ENCODE measurements around the gene RNF121.
A peak's percentile ranks its signal among the peaks of the same experiment; 100 is the strongest.
"Not testable (repeated sequence)": the region's sequence is repeated elsewhere in the genome, so short reads cannot be mapped to it uniquely, and the experiment has no call there.

RNF121 gene

DNA sequence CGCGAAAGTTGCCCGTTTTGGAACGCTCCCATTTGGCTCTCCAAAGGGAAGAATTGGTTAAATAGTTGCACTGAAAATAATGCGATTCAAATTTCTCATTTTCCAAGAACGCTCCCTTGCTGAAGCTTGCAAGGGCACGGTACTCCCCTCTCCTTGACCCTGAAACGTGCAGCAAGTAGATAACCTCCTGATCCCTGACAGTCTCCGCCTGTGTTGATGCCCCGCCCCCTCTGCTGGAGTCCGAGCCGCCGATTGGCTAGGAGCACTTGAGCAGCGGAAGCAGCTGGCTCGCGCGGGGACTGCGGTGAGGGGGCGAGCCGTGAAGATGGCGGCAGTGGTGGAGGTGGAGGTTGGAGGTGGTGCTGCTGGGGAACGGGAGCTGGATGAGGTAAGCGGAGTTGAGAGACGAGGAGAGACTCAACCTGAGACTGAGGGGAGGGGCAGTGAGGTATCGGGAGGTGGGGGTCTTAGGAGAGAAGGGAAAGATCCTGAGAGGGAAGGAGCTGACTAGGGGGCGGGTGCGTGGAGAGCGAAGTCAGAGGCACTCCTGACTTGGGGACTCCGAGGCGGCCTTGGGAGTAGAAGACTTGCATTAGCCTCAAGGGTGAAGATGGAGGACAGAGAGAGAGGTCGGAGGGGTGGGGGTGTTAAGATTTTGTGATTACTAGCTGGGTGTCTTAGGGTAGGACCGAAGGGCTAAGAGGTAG, at the start of gene RNF121:
RNF121 (plus strand) TSS at position 310 of the 707 bp plus-strand sequence; CDS start at position 326, 16 bp downstream.
- peak; percentile 54 for FAIRE-seq

DNA sequence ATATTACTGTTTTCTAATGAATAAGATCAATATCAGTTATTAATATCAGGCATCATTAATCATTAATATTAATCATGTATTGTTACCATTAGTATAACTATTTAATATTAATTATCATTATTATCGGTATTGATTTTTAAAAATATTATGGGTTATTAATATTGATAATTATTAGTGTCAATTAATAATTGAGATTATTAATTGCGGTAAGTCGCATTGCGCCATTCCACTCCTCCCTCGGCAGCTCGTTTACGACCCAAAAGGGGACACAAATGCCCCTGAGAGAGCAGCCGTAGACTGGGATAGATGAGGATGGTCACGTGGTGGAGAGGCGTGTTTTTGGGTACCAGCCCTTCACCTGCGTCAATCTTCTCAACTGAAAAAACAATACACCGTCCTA, 43.0 kb upstream of the RNF121 start:
- not testable (repeated sequence) for FAIRE-seq

DNA sequence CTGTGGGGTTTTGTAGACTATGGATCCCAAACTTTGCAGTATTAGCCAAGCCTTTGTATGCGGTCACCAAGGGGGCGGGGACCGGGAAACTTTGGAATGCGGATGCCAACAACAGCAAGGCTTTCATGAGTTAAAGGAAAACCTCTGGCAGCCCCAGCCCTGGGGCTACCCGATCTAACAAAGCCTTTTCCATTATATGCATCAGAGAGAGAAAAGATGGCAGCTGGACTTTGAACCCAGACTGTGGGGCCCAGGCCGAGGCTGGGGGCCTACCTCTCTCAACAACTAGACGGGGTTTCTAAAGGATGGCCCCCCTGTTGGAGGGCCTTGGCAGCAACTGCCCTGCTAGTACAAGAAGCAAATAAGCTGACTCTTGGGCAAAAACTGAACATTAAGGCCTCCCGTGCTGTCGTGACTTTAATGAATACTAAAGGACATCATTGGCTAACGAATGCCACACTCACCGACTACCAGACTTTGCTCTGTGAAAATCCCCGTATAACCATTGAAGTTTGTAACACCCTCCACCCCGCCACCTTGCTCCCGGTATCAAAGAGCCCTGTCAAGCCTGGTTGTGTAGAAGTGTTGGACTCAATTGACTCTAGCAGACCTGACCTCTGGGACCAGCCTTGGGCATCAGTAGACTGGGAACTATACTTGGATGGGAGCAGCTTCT, 40.4 kb upstream of the RNF121 start:
- not testable (repeated sequence) for FAIRE-seq

DNA sequence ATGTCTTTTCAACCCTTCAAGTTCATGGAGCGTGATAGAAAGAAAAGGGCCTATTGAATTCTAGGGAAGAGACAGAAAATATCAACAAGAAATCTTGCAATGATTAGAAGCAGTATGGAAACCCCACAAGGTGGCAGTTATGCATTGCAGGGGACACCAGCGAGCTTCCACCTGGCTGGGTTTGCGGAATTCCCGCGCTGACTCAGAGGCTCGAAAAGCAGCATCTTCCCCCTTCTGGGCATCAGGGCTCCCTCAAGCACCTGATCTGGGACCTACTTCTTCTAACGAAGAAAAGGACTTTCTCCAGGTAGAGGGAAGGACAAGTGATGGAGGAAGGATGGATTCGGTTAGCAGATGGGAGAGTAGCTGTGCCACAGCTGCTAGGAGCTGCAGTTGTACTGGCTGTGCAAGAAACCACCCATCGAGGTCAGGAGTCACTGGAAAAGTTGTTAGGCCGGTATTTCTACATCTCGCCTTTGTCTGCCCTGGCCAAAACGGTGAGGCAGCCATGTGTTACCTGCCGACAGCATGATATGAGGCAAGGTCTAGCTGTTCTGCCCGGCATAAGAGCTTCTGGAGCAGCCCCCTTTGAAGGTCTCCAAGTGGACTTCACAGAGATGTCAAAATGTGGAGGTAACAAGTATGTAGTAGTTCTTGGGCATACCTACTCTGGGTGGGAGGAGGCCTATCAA, 39.5 kb upstream of the RNF121 start:
- not testable (repeated sequence) for FAIRE-seq

DNA sequence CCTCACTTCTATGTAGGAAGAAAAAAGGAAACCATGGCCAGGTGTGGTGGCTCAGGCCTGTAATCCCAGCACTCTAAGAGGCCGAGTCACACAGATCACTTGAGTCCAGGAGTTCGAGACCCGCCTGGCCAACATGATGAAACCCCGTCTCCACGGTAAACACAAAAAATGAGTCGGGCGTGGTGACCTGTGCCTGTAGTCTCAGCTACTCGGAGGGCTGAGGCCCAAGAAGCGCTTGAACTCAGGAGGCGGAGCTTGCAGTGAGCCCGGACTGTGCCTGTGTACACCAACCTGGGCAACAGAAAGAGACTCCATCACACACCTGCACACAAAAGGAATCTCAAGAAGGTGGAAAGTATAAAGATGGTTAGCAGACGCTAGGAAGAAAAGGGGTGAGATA, 32.9 kb upstream of the RNF121 start:
- no peak for FAIRE-seq

DNA sequence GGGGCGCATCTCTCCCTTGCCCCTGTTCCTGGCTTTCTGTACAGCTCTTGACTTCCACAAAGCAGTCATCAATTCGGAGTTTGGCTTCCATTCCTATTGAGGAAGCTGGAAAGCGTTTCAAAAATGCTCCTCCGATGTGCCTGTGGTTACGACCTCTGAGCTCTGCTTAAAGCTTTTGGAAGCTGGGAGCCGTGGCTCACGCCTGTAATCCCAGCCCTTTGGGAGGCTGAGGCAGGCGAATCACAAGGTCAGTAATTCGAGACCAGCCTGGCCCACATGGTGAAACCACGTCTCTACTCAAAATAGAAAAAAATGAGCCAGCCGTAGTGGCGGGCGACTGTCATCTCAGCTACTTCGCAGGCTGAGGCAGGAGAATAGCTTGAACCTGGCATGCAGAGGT, 27.7 kb upstream of the RNF121 start:
- FAIRE-seq = not testable (repeated sequence)

DNA sequence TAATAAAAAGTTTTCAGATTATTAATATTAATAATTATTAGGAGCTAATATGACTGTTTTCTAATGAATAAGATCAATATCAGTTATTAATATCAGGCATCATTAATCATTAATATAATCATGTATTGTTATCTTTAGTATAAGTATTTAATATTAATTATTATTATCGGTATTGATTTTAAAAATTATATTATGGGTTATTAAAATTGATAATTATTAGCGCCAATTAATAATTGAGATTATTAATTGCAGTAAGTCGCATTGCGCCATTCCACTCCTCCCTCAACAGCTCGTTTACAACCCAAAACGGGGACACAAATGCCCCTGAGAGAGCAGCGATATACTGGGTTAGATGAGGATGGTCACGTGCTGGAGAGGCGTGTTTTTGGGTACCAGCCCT, 20.6 kb upstream of the RNF121 start:
- no peak for FAIRE-seq

DNA sequence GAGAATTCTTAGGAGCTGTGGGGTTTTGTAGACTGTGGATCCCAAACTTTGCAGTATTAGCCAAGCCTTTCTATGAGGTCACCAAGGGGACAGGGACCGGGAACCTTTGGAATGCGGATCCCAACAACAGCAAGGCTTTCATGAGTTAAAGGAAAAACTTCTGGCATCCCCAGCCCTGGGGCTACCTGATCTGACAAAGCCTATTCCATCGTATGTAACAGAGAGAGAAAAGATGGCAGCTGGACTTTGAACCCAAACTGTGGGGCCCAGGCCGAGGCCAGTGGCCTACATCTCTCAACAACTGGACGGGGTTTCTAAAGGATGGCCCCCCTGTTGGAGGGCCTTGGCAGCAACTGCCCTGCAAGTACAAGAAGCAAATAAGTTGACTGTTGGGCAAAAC, 18.1 kb upstream of the RNF121 start:
- FAIRE-seq = not testable (repeated sequence)

DNA sequence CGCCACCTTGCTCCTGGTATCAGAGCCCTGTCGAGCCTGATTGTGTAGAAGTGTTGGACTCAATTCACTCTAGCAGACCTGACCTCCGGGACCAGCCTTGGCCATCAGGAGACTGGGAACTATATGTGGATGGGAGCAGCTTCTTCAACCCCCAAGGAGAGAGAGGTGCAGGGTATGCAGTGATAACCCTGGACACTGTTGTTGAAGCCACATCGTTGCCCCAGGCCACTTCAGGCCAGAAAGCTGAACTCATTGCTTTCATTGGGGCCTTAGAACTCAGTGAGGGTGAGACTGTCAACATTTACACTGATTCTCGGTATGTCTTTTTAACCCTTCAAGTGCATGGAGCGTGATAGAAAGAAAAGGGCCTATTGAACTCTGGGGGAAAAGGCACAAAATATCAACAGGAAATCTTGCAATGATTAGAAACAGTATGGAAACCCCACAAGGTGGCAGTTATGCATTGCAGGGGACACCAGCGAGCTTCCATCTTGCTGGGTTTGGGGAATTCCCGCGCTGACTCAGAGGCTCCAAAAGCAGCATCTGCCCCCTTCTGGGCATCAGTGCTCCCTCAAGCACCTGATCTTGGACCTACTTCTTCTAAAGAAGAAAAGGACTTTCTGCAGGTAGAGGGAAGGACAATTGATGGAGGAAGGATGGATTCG, 17.4 kb upstream of the RNF121 start:
- not testable (repeated sequence) for FAIRE-seq

DNA sequence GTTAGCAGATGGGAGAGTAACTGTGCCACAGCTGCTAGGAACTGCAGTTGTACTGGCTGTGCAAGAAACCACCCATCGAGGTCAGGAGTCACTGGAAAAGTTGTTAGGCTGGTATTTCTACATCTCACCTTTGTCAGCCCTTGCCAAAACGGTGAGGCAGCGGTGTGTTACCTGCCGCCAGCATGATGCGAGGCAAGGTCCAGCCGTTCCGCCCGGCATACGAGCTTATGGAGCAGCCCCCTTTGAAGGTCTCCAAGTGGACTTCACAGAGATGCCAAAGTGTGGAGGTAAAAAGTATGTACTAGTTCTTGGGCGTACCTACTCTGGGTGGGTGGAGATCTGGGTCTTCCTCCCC, 16.9 kb upstream of the RNF121 start:
- FAIRE-seq = not testable (repeated sequence)

DNA sequence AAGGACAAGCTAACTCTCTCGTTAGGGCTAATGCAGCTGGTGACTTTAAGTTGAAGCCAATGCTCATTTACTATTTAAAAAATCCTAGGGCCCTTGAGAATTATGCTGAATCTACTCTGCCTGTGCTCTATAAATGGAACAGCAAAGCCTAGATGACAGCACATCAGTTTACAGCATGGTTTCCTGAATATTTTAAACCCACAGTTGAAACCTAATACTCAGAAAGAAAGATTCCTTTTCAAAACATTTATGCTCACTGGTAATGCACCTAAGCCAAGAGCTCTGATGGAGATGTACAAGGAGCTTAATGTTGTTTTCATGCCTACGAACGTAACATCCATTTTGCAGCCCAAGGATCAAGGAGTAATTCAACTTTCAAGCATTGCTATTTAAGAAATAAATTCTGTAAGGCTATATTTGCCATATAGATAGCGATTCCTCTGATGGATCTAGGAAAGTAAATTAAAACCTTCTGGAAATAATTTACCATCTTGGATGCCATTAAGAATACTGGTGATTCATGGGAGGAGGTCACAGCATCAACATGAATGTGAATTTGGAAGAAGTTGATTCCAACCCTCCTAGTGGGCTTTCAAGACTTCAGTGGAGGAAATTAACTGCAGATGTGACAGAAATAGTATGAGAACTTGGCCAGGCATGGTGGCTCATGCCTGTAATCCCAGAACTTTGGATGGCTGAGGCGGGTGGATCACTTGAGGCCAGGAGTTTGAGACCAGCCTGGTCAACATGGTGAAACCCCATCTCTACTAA, 14.9 kb upstream of the RNF121 start:
- FAIRE-seq = no peak

DNA sequence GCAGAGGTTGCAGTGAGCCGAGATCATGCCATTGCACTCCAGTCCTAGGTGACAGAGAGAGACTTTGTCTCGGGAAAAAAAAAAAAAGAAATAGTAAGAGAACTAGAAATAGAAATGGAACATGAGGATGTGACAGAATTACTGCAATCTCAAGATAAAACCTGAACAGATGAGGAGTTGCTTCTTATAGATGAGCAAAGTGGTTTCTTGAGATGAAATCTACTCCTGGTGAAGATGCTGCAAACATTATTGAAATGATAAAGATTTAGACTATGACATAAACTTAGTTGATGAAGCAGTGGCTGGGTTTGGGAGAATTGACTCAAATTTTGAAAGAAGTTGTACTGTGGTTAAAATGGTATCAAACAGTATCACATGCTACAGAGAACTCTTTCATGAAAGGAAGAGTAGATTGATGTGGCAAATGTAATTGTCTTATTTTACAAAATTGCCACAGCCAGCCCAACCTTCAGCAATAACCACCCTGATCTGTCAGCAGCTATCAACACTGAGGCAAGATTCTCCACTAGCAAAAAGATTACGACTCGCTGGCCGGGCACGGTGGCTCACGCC, 14.1 kb upstream of the RNF121 start:
- no peak for FAIRE-seq

DNA sequence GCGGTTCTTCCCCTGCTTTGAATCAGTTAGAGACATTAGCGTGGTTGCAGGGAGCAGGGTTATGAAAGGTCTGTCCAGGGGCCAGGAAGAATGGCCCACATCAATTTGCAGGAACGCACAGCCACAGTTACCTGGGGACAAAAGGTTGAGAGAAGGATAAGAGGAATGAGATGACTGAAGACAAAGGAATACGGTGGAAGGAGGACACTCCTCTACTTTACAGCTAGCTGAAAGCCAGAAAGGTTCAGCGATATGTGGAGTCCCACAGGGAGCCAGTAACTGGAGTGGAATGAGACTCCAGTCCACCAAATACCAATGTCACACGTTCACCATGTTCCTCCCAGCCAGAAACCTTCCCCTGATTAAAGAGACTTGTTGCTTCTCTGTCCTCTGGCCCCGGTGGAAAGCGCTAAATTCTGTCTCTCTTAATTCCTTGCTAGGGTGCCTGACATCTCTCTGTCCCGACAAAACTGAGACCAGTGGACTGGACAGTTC, 11.2 kb upstream of the RNF121 start:
- FAIRE-seq = no peak

DNA sequence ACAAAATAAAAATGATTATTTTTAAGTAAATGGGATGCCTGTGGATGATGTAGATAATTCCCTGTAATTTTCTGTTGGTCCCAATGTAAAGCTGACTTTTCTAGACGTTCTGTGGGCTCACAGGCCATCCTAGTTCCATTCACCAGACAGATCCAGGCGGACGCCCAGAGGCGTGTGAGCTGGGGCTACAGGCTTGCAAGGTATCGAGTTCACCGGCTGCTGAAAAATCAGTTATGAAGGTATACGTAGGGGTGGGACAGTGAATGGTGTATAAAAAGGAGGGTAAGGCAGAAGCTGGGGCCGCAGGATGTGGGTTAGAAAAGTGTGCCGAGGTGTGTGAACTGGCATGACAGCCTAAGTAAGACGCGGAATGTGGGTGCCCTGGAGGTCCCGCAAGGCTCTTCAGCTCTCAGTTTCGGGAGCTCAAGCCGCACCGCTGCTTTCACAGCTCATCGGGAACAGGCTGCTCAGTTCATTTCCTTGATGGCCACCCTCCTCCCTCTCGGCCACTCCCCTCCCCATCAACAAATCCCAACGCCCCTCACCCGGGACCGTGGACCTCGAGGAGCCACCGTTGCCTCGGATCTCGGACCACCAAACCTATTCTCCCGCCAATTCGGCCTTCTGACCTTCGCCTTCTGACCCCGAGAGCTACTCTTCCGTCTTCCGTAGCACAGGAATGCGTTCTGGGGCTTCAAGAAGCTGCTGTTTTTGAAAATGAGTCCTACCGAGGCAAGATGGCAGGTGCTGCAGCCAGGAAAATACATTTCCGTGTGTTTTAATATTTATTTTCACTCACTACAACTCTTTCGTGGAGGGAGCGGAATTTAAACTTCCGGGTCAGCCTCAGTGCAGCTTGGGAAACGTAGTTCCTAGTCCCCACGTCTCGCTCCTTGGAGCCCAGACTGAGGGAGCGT, 768 bp upstream of the RNF121 start, which contains the start of gene XNDC1N:
XNDC1N (minus strand) TSS at position 775 of the 917 bp plus-strand sequence. CDS start 5,241 bp downstream, outside the sequence.
- FAIRE-seq = peak; percentile 44

DNA sequence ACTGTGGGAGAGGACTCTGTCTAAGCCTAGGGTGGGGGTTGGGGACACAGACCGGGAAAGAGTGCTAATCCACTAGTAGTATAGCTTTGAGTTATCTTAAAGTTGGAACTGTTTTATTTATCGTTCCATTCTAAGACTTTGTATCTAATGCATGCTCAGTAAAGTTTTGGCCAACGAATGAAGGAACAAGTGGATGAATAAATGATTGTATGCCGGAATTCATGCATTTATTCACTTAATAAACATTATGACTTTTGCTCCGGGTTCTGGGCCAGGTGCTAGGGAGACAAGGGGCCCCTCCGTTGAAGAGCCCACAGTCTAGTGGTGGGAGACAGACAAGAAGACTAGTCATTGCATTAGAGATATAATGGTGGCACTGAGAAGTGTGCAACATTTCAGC, 645 bp downstream of the RNF121 start:
- no peak for FAIRE-seq

DNA sequence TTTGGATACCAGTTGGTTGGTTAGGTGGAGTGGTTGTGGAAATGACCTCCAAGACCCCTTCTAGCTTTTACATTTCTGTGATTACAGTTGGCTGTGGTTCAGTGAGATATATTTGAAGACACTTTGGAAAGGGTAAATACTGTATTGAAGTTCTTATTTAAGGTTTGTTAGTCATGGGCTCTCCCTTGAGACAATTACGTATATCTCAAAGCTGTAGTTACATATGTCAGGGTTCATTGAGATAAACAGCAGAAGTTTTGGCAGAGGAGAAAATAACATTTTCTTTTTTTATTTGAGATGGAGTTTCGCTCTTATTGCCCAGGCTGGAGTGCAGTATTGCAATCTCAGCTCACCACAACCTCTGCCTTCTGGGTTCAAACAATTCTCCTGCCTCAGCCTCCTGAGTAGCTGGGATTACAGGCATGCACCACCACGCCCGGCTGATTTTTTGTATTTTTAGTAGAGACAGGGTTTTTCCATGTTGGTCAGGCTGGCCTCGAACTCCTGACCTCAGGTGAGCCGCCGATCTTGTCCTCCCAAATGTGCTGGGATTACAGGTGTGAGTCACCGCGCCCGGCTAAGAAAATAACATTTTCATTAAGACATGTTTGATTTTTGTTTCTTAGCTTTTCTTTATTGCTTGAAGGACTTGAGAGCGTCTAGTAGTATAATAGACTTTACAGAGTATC, 1.9 kb downstream of the RNF121 start:
- FAIRE-seq = no peak

DNA sequence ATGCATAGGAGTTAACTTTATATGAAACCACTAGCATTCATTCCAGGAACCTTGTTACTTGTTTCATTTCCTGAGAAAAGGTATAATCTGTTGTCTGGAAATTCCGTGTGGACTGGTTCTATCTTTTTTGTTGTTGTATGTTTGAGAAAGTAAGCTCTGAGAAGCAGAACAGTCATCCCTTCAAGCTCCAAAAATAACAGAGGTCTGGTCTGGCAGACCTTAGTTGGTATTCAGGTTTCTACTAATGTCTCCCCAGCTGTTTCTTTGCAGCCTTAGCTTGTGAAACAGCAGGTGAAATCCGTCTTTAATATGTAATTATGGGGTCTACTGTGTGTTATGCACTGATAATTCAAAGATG, 2.4 kb downstream of the RNF121 start:
- FAIRE-seq = no peak

DNA sequence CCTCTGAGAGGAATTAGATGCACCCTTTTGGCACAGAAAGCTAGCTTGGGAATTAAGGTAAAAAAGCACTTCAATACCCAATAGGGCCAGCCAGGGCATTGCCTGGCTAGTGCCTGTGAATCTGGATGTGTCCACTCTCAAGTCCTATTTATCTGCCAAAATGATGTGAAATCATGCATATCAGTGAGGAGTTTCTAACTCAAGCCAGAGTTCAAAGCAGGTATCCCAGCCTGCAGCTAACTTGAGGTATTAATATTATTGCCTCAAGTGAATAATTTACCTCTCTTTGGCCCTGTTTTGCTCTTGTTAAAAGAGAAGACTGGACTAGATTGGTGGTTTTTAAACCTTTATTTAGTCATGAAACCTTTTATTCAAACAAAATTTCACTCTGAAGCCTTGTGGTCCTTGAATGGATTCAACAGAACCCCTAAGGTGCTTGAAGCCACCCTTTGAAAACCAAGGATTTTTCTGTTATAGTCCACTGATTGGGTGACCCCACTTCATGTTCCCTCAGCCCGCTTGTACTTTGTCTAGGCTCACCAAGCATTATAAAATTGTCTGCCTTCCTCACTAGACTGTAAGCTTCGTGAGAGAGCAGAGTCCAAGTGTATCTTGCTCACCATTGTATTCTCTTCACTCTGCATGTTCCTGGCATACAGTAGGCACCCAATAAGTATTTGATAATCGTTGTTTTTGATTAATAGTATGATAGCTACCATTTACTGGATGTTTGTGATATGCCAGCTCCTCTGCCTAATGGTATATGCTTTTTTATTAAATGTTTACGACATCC, 4.5 kb downstream of the RNF121 start:
- no peak for FAIRE-seq

DNA sequence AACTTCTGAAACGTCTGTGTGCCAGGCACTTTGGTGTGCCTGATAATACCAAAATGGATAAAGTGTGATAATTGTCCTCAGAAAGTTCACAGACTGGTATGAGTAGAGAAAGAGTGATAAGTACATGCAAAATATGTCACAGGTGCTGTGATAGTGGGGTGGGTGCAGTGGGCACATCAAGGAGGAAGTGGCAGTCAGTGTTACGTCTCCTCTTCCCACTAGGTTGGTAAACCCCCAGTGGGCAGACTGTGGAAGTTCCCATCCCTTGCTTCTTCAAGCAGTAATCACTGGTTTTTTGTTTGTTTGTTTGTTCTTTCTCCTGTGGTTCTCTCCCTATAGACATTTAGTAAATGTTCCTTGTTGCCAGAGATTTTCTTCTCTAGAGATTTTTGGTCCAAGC, 5.4 kb downstream of the RNF121 start:
- no peak for FAIRE-seq
